Left kidney (tissue), 2 donors: ENCODE data around the gene TTLL5. TPM values are rescaled to one million over a fixed set of nuclear protein-coding genes. Genes with fewer than 3 reads are reported as not detected.

ENCODE experiments used
- DNase-seq: peaks from one replicate; pipeline ENCODE4 v3.0.0-alpha.2; 2013
- polyA plus RNA-seq: library from polyadenylated mRNA; unstranded; fragments of 120-200 nt; gene quantifications from one replicate; pipeline ENCODE4 v1.2.1, GENCODE V29; 2013; ENCODE audit not compliant: insufficient read length

Gene TTLL5
- polyA plus RNA-seq, 1 donor = 37.0 TPM

GRCh38 chr14:75738192-75738591, 77.1 kb downstream of the TTLL5 start:
- no peak for DNase-seq

- DNase-seq = no peak
Observed at GRCh38 chr14:75742867-75743266, 81.8 kb downstream of the TTLL5 start.

GRCh38 chr14:75747899-75748298, 86.9 kb downstream of the TTLL5 start:
- no peak for DNase-seq

- no peak for DNase-seq
Observed at GRCh38 chr14:75748336-75748735, 87.3 kb downstream of the TTLL5 start.

- DNase-seq = no peak
Observed at GRCh38 chr14:75751296-75751695, 90.2 kb downstream of the TTLL5 start.

GRCh38 chr14:75752086-75752485, 91.0 kb downstream of the TTLL5 start:
- DNase-seq = no peak

GRCh38 chr14:75752907-75753594, 92.0 kb downstream of the TTLL5 start:
- no peak for DNase-seq

- DNase-seq = no peak
Observed at GRCh38 chr14:75753696-75754095, 92.7 kb downstream of the TTLL5 start.

- DNase-seq = no peak
Observed at GRCh38 chr14:75757644-75758402, 96.8 kb downstream of the TTLL5 start.

GRCh38 chr14:75764020-75764419, 103.0 kb downstream of the TTLL5 start:
- no peak for DNase-seq

- no peak for DNase-seq
Observed at GRCh38 chr14:75769047-75769685, 108.1 kb downstream of the TTLL5 start.

- no peak for DNase-seq
Observed at GRCh38 chr14:75770635-75771034, 109.6 kb downstream of the TTLL5 start.

GRCh38 chr14:75771595-75771994, 110.5 kb downstream of the TTLL5 start:
- no peak for DNase-seq

- DNase-seq = no peak
Observed at GRCh38 chr14:75773046-75773445, 112.0 kb downstream of the TTLL5 start.

- DNase-seq = no peak
Observed at GRCh38 chr14:75781096-75781495, 120.0 kb downstream of the TTLL5 start.

GRCh38 chr14:75783184-75783583, 122.1 kb downstream of the TTLL5 start:
- no peak for DNase-seq

- no peak for DNase-seq
Observed at GRCh38 chr14:75783602-75784313, 122.7 kb downstream of the TTLL5 start.

- no peak for DNase-seq
Observed at GRCh38 chr14:75784314-75784686, 123.3 kb downstream of the TTLL5 start.

GRCh38 chr14:75793806-75794205, 132.8 kb downstream of the TTLL5 start:
- DNase-seq = no peak

GRCh38 chr14:75794615-75795038, 133.6 kb downstream of the TTLL5 start:
- DNase-seq = no peak

GRCh38 chr14:75800792-75801191, 139.7 kb downstream of the TTLL5 start:
- no peak for DNase-seq

GRCh38 chr14:75802486-75802885, 141.4 kb downstream of the TTLL5 start:
- DNase-seq = no peak

- DNase-seq = no peak
Observed at GRCh38 chr14:75803765-75804164, 142.7 kb downstream of the TTLL5 start.
